H9 (cell line): ENCODE results near the gene SMARCD3. TPM values are rescaled to one million over a fixed set of nuclear protein-coding genes. Genes with fewer than 3 reads are reported as not detected.

Experiments
- DNase-seq: peaks from one replicate; pipeline ENCODE4 v3.0.0-alpha.2; 2017
- H2AFZ ChIP-seq: one replicate; pipeline ENCODE4 v1.6.1; 2013; ENCODE audit warnings: mild to moderate bottlenecking, low read length, control low read depth, moderate library complexity
- H2AK5ac ChIP-seq: 2 replicates; pipeline ENCODE4 v1.6.1; 2013; ENCODE audit warnings: low read length, control low read depth, mixed read lengths; ENCODE audit not compliant: insufficient read length
- H2BK120ac ChIP-seq: one replicate; pipeline ENCODE4 v1.6.1; 2013; ENCODE audit warnings: low read depth, mild to moderate bottlenecking, low read length, control low read depth, inconsistent platforms; ENCODE audit not compliant: poor library complexity, severe bottlenecking
- H2BK12ac ChIP-seq: 2 replicates; pipeline ENCODE4 v1.6.1; 2013; ENCODE audit warnings: low read length, control low read depth, mixed read lengths, low read depth; ENCODE audit not compliant: insufficient read length
- H2BK15ac ChIP-seq: 2 replicates; pipeline ENCODE4 v1.6.1; 2013; ENCODE audit warnings: low read depth, low read length, control low read depth
- H2BK20ac ChIP-seq: one replicate; pipeline ENCODE4 v1.6.1; 2013; ENCODE audit warnings: low read depth, mild to moderate bottlenecking, low read length, control low read depth, inconsistent platforms; ENCODE audit not compliant: poor library complexity, severe bottlenecking
- H2BK5ac ChIP-seq: 2 replicates; pipeline ENCODE4 v1.6.1; 2013; ENCODE audit warnings: low read length, control low read depth, mixed read lengths; ENCODE audit not compliant: insufficient read length
- H3K14ac ChIP-seq: 2 replicates; pipeline ENCODE4 v1.6.1; 2013; ENCODE audit warnings: low read length, control low read depth; ENCODE audit not compliant: insufficient read depth
- H3K18ac ChIP-seq: 2 replicates; pipeline ENCODE4 v1.6.1; 2013; ENCODE audit warnings: low read depth, mild to moderate bottlenecking, mixed read lengths, low read length, control low read depth; ENCODE audit not compliant: insufficient read length
- H3K23ac ChIP-seq: 2 replicates; pipeline ENCODE4 v1.6.1; 2013; ENCODE audit warnings: low read length, control low read depth, mixed read lengths, low read depth; ENCODE audit not compliant: insufficient read length
- H3K23me2 ChIP-seq: 2 replicates; pipeline ENCODE4 v1.6.1; 2013; ENCODE audit warnings: low read depth, mild to moderate bottlenecking, mixed read lengths, low read length, control low read depth; ENCODE audit not compliant: insufficient read length, poor library complexity, severe bottlenecking
- H3K27ac ChIP-seq: 2 replicates; pipeline ENCODE4 v1.5.1; 2013; ENCODE audit warnings: low read length, control low read depth, mixed read lengths, low read depth; ENCODE audit not compliant: insufficient read length
- H3K27me3 ChIP-seq: 2 replicates; pipeline ENCODE4 v1.6.1; 2013; ENCODE audit warnings: low read length, control low read depth, inconsistent platforms; ENCODE audit not compliant: insufficient read depth
- H3K4ac ChIP-seq: 2 replicates; pipeline ENCODE4 v1.6.1; 2013; ENCODE audit warnings: low read depth, mild to moderate bottlenecking, control low read depth, inconsistent platforms, low read length, moderate library complexity
- H3K4me1 ChIP-seq: 2 replicates; pipeline ENCODE4 v1.6.1; 2013; ENCODE audit warnings: low read length, control low read depth, inconsistent platforms; ENCODE audit not compliant: insufficient read depth
- H3K4me2 ChIP-seq: 2 replicates; pipeline ENCODE4 v1.6.1; 2013; ENCODE audit warnings: low read length, control low read depth, mixed read lengths; ENCODE audit not compliant: insufficient read length, insufficient read depth
- H3K56ac ChIP-seq: 2 replicates; pipeline ENCODE4 v1.6.1; 2013; ENCODE audit warnings: low read depth, mild to moderate bottlenecking, mixed read lengths, low read length, control low read depth; ENCODE audit not compliant: insufficient read length
- H3K79me1 ChIP-seq: 2 replicates; pipeline ENCODE4 v1.6.1; 2013; ENCODE audit warnings: low read depth, mild to moderate bottlenecking, moderate library complexity, low read length, control low read depth, inconsistent platforms; ENCODE audit not compliant: insufficient read depth, poor library complexity, severe bottlenecking
- H3K79me2 ChIP-seq: 2 replicates; pipeline ENCODE4 v1.6.1; 2013; ENCODE audit warnings: low read length, control low read depth, inconsistent platforms; ENCODE audit not compliant: insufficient read depth
- H3K9ac ChIP-seq: 2 replicates; pipeline ENCODE4 v1.6.1; 2013; ENCODE audit warnings: low read length, control low read depth, mixed read lengths; ENCODE audit not compliant: insufficient read length; ENCODE audit errors: extremely low read depth
- H3K9me3 ChIP-seq: one replicate; pipeline ENCODE4 v1.6.1; 2013; ENCODE audit warnings: low read depth, low read length, inconsistent platforms; ENCODE audit not compliant: control insufficient read depth
- H3T11ph ChIP-seq: one replicate; pipeline ENCODE4 v1.6.1; 2013; ENCODE audit warnings: mild to moderate bottlenecking, low read length, control low read depth, inconsistent platforms
- H4K20me1 ChIP-seq: one replicate; pipeline ENCODE4 v1.6.1; 2013; ENCODE audit not compliant: control insufficient read depth, insufficient read length, insufficient read depth
- H4K5ac ChIP-seq: 2 replicates; pipeline ENCODE4 v1.6.1; 2013; ENCODE audit warnings: low read depth, mild to moderate bottlenecking, mixed read lengths, low read length, control low read depth; ENCODE audit not compliant: insufficient read length
- H4K8ac ChIP-seq: replicated peaks from 2 replicates; pipeline ENCODE4 v1.6.1; 2013; ENCODE audit warnings: low read length, control low read depth, mixed read lengths, low read depth; ENCODE audit not compliant: insufficient read length
- H4K91ac ChIP-seq: 2 replicates; pipeline ENCODE4 v1.6.1; 2013; ENCODE audit warnings: low read depth, mild to moderate bottlenecking, moderate library complexity, mixed read lengths, low read length, control low read depth; ENCODE audit not compliant: insufficient read length
- H3K27ac Mint-ChIP-seq, 3 experiments: 2 replicates in 2 of 3; 3 replicates in 1 of 3; pipeline ENCODE4 v1.8.0; 2020 to 2021; ENCODE audit warnings: mixed read lengths in 3 of 3, mild to moderate bottlenecking in 1 of 3, moderate library complexity in 1 of 3
- H3K27me3 Mint-ChIP-seq: 2 replicates; pipeline ENCODE4 v1.8.0; 2021; ENCODE audit warnings: low read depth, mild to moderate bottlenecking, moderate library complexity, mixed read lengths
- H3K36me3 Mint-ChIP-seq, 3 experiments: 2 replicates in 2 of 3; 3 replicates in 1 of 3; pipeline ENCODE4 v1.8.0; 2020 to 2021; ENCODE audit warnings: low read depth in 3 of 3, mixed read lengths in 3 of 3; ENCODE audit not compliant: insufficient read depth in 1 of 3
- H3K4me1 Mint-ChIP-seq, 2 experiments: 2 replicates each; pipeline ENCODE4 v1.8.0; 2020; ENCODE audit warnings: mixed read lengths in 2 of 2
- H3K4me3 Mint-ChIP-seq, 2 experiments: 2 replicates in 1 of 2; 3 replicates in 1 of 2; pipeline ENCODE4 v1.8.0; 2020 to 2021; ENCODE audit warnings: mild to moderate bottlenecking in 2 of 2, mixed read lengths in 2 of 2, moderate library complexity in 1 of 2
- H3K9me3 Mint-ChIP-seq, 2 experiments: 2 replicates in 1 of 2; 3 replicates in 1 of 2; pipeline ENCODE4 v1.8.0; 2020; ENCODE audit warnings: mild to moderate bottlenecking in 2 of 2, mixed read lengths in 2 of 2, moderate library complexity in 1 of 2
- WGBS: extraction: QIAGEN DNeasy Blood & Tissue Kit; methylation state at CpG from one replicate; pipeline ENCODE4 v1.1.7; 2013; ENCODE audit warnings: missing lambda C conversion rate, low lambda C conversion rate, mixed read lengths; ENCODE audit not compliant: insufficient read length; ENCODE audit errors: extremely low coverage; 5-methylcytosine and 5-hydroxymethylcytosine counted together
- total RNA-seq: library from RNA; stranded (reverse); gene quantifications from 2 replicates; pipeline ENCODE4 v1.2.1, GENCODE V29; 2021
- TF ChIP-seq, protein P1 (sequence below): fragments of 200-600 bp; sonication (generic); conservative IDR thresholded peaks from 3 replicates; pipeline ENCODE4 v1.8.0; 2021; ENCODE audit warnings: antibody characterized with exemption, mild to moderate bottlenecking

Gene SMARCD3
- total RNA-seq, 1 experiment from 2014 or later = 5.0 TPM

DNA sequence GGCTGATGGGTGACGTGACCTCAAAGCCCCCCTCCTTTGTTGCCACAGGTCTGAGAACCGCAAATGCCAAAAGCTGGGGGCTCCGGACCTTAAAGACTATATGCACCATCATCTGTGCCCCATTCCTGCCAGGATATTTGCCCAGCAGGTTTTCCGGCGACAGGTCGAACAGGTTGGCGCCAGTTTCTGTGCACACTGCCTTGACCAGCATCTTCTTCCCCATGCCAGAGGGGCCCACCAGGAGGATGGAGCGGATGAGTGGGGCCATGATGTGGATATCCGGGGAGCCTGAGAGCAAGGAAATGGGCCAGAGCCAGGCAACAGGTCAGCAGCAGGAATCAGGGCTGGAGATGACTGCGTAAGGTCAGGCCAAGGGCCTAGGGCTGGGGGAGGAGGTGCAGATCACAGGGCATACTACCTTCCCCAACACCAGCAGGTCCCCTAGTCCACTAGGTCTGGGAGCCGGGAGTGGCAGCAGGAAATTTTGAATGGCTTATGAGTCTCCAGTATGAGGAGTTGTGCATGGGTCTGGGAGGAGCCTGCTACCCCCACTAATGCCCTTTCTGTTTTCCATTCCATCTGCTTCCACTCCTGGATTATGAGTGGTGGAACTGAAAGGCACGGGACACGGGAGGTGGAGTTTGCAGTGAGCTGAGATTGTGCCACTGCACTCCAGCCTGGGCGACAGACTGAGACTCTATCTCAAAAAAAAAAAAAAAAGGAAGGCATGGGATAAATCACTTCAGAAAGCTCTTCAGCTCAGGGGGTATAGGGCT is 55.1 kb downstream of the SMARCD3 start:
- no peak for DNase-seq
- H3K27me3 Mint-ChIP-seq = peaks cover 27% of the 10 kb centered on the region
- H3K14ac ChIP-seq = no peak overlapping the region; the same call in 1 of the 2 replicates
- no peak overlapping the region for H2BK12ac ChIP-seq
- no peak overlapping the region for H3K4me2 ChIP-seq
- H3K23ac ChIP-seq = no peak overlapping the region
- no peak overlapping the region for H3K4me3 Mint-ChIP-seq
- H3K4me1 ChIP-seq = no peaks in the 10 kb centered on the region; the same call in 1 of the 2 replicates
- no peaks in the 10 kb centered on the region for H3K23me2 ChIP-seq
- TF ChIP-seq, protein P1, sequence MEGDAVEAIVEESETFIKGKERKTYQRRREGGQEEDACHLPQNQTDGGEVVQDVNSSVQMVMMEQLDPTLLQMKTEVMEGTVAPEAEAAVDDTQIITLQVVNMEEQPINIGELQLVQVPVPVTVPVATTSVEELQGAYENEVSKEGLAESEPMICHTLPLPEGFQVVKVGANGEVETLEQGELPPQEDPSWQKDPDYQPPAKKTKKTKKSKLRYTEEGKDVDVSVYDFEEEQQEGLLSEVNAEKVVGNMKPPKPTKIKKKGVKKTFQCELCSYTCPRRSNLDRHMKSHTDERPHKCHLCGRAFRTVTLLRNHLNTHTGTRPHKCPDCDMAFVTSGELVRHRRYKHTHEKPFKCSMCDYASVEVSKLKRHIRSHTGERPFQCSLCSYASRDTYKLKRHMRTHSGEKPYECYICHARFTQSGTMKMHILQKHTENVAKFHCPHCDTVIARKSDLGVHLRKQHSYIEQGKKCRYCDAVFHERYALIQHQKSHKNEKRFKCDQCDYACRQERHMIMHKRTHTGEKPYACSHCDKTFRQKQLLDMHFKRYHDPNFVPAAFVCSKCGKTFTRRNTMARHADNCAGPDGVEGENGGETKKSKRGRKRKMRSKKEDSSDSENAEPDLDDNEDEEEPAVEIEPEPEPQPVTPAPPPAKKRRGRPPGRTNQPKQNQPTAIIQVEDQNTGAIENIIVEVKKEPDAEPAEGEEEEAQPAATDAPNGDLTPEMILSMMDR = no peak
- no CpG with 5 or more reads among the region's 14 CpGs for WGBS
- no peak overlapping the region for H2AFZ ChIP-seq
- H4K20me1 ChIP-seq = no peaks in the 10 kb centered on the region
- no peak overlapping the region for H3K27ac ChIP-seq
- H4K8ac ChIP-seq = no peak overlapping the region
- no peaks in the 10 kb centered on the region for H3K9me3 ChIP-seq
- no peaks in the 10 kb centered on the region for H3K4me1 Mint-ChIP-seq
- H3K9me3 Mint-ChIP-seq = no peaks in the 10 kb centered on the region
- no peaks in the 10 kb centered on the region; the same call in 1 of the 2 replicates for H3K27me3 ChIP-seq
- no peaks in the 10 kb centered on the region for H3K36me3 Mint-ChIP-seq
- no peak overlapping the region for H3T11ph ChIP-seq
- H3K56ac ChIP-seq = no peak overlapping the region
- no peak overlapping the region for H2BK15ac ChIP-seq
- H2BK20ac ChIP-seq = no peak overlapping the region
- no peaks in the 10 kb centered on the region for H3K79me2 ChIP-seq
- no peak overlapping the region for H4K5ac ChIP-seq
- no peak overlapping the region for H3K27ac Mint-ChIP-seq
- no peak overlapping the region for H4K91ac ChIP-seq
- H3K18ac ChIP-seq = no peak overlapping the region
- no peak overlapping the region for H2AK5ac ChIP-seq
- H3K9ac ChIP-seq = no peak overlapping the region
- no peaks in the 10 kb centered on the region for H3K79me1 ChIP-seq
- no peak overlapping the region for H2BK120ac ChIP-seq
- no peak overlapping the region for H3K4ac ChIP-seq
- no peak overlapping the region for H2BK5ac ChIP-seq
